Sigmoid colon (tissue), 7 donors: ENCODE measurements around the gene ZCCHC14. TPM values are rescaled to one million over a fixed set of nuclear protein-coding genes. Genes with fewer than 3 reads are reported as not detected.

Experiments used
- DNase-seq: peaks from one replicate; pipeline ENCODE4 v3.0.0-alpha.2; 2019
- H3K27ac ChIP-seq, 4 donors: fragments of 200-600 bp; sonication (generic); one replicate each; pipeline ENCODE4 v1.5.1; 2016 to 2019; ENCODE audit warnings: mild to moderate bottlenecking in 1 of 4
- H3K27me3 ChIP-seq, 3 donors: fragments of 200-600 bp; sonication (generic); one replicate each; pipeline ENCODE4 v1.5.1; 2019; ENCODE audit warnings: mild to moderate bottlenecking in 1 of 3
- H3K36me3 ChIP-seq, 4 donors: fragments of 200-600 bp; sonication (generic); one replicate each; pipeline ENCODE4 v1.5.1; 2016 to 2019
- H3K4me1 ChIP-seq, 4 donors: fragments of 200-600 bp; sonication (generic); one replicate each; pipeline ENCODE4 v1.5.1; 2017 to 2019
- H3K4me3 ChIP-seq, 4 donors: fragments of 200-600 bp; sonication (generic); one replicate each; pipeline ENCODE4 v1.5.1; 2017 to 2019; ENCODE audit warnings: mild to moderate bottlenecking in 2 of 4, moderate library complexity in 1 of 4
- H3K9me3 ChIP-seq, 4 donors: fragments of 200-600 bp in 3 of 4; sonication (generic) in 3 of 4; one replicate each; pipeline versions ENCODE4 v1.5.1 to v1.6.1; 2013 to 2019
- CTCF ChIP-seq, 4 experiments: fragments of 450-650 bp in 3 of 4; fragments of 200-600 bp in 1 of 4; IDR thresholded peaks; one replicate each; pipeline ENCODE4 v1.5.1; 2016 to 2019; ENCODE audit warnings: antibody characterized with exemption in 4 of 4, mild to moderate bottlenecking in 3 of 4, moderate library complexity in 2 of 4
- EP300 ChIP-seq, 4 donors: sonication (generic); formaldehyde crosslinking; IDR thresholded peaks; one replicate each; pipeline ENCODE4 v1.6.1; 2017; ENCODE audit warnings: antibody characterized with exemption in 4 of 4
- POLR2A ChIP-seq, 2 donors: fragments of 450-650 bp; IDR thresholded peaks; one replicate each; pipeline ENCODE4 v1.6.1; 2016; ENCODE audit warnings: antibody characterized with exemption in 2 of 2, mild to moderate bottlenecking in 2 of 2, moderate library complexity in 2 of 2
- POLR2AphosphoS5 ChIP-seq, 4 donors: sonication (generic); formaldehyde crosslinking; IDR thresholded peaks; one replicate each; pipeline ENCODE4 v1.6.1; 2017; ENCODE audit warnings: antibody characterized with exemption in 4 of 4
- WGBS, 2 donors: extraction: QIAGEN DNeasy Blood & Tissue Kit; methylation state at CpG; one replicate each; pipeline ENCODE4 v1.1.7; 2013; 5-methylcytosine and 5-hydroxymethylcytosine counted together
- intact Hi-C: fragments of 100-400 bp; cut with DNase I; formaldehyde crosslinking; loops from one replicate; pipeline ENCODE4 v1.15.1; 2023
- polyA plus RNA-seq, 3 donors: library from polyadenylated mRNA; stranded (reverse); fragments of 200-250 nt; gene quantifications; one replicate each; pipeline ENCODE4 v1.2.3, GENCODE V29; 2013
- total RNA-seq, 4 donors: library from RNA; depleted of rRNA; stranded (reverse); fragments of >200 nt; gene quantifications; one replicate each; pipeline ENCODE4 v1.1.0, GENCODE V29; 2016
- donor health status: healthy with polysubstance abuse.
- donor health status: Bipolar disorder and iron deficiency.
- donor health status: healthy.

The ZCCHC14 gene
- total and polyA plus RNA-seq, 7 donors, result 6.0 to 23.8 (median 11.8) TPM

GRCh38 chr16:87421003-87421912, 71.6 kb downstream of the ZCCHC14 start:
- peaks cover 2 to 77% (median 25%) of the 10 kb centered on the region in 4 donors for H3K36me3 ChIP-seq
- peak; percentile 55 for DNase-seq
- 95 to 96% methylated on average over 25 of the region's 25 CpGs for WGBS, 2 donors
- no peaks in the 10 kb centered on the region for H3K9me3 ChIP-seq
- no peak overlapping the region for H3K27ac ChIP-seq
- no peaks in the 10 kb centered on the region for H3K27me3 ChIP-seq
- TF ChIP-seq EP300 (IDR thresholded peaks at IDR 0.05) (no peak), POLR2AphosphoS5 (IDR thresholded peaks at IDR 0.05) (no peak), POLR2A (IDR thresholded peaks at IDR 0.05) (no peak), CTCF (IDR thresholded peaks at IDR 0.05) (no peak)
- no peaks in the 10 kb centered on the region for H3K4me1 ChIP-seq
- H3K4me3 ChIP-seq, result no peak overlapping the region
- intact Hi-C loops, result no loop called here

GRCh38 chr16:87420026-87421002, 72.5 kb downstream of the ZCCHC14 start:
- WGBS, 2 donors, result 94 to 96% methylated on average over 25 of the region's 25 CpGs
- Histone ChIP-seq H3K36me3 (peaks cover 3 to 86% (median 27%) of the 10 kb centered on the region in 4 donors), H3K27me3 (no peaks in the 10 kb centered on the region), H3K4me1 (no peaks in the 10 kb centered on the region), H3K27ac (no peak overlapping the region), H3K4me3 (no peak overlapping the region), H3K9me3 (no peaks in the 10 kb centered on the region)
- TF ChIP-seq CTCF (IDR thresholded peaks at IDR 0.05) (no peak), POLR2A (IDR thresholded peaks at IDR 0.05) (no peak)
- peak; percentile 50 for DNase-seq
- intact Hi-C loops, result no loop called here

- Histone ChIP-seq H3K36me3 (peaks cover 3 to 95% (median 30%) of the 10 kb centered on the region in 4 donors), H3K9me3 (no peaks in the 10 kb centered on the region), H3K4me1 (no peaks in the 10 kb centered on the region), H3K27ac (no peak overlapping the region), H3K4me3 (no peak overlapping the region), H3K27me3 (no peaks in the 10 kb centered on the region)
- no peak for TF ChIP-seq POLR2AphosphoS5 (IDR thresholded peaks at IDR 0.05)
- intact Hi-C loops, result loop anchor here (5.0 to 10.0 kb wide), 3 partner anchors 74 to 219 kb away; partner anchors contain the start of gene ZCCHC14
- 16 to 69% methylated on average over 6 of the region's 6 CpGs for WGBS, 2 donors
- no peak for DNase-seq
Measured at GRCh38 chr16:87418644-87419043, 74.2 kb downstream of the ZCCHC14 start.

- 81 to 90% methylated on average over 18 of the region's 18 CpGs for WGBS, 2 donors
- no peak for TF ChIP-seq POLR2A (IDR thresholded peaks at IDR 0.05)
- intact Hi-C loops, result loop anchor here (5.0 to 10.0 kb wide), 3 partner anchors 74 to 219 kb away; partner anchors contain the start of gene ZCCHC14
- Histone ChIP-seq H3K4me3 (no peak overlapping the region), H3K4me1 (no peaks in the 10 kb centered on the region), H3K27ac (no peak overlapping the region), H3K27me3 (no peaks in the 10 kb centered on the region), H3K9me3 (no peaks in the 10 kb centered on the region), H3K36me3 (peaks cover 3 to 95% (median 28%) of the 10 kb centered on the region in 4 donors)
- peak; percentile 25 for DNase-seq
Measured at GRCh38 chr16:87418216-87418615, 74.6 kb downstream of the ZCCHC14 start.

- no peaks in the 10 kb centered on the region for H3K9me3 ChIP-seq
- H3K36me3 ChIP-seq, result peaks cover 3 to 95% (median 27%) of the 10 kb centered on the region in 4 donors
- TF ChIP-seq POLR2A (IDR thresholded peaks at IDR 0.05) (no peak), EP300 (IDR thresholded peaks at IDR 0.05) (no peak), CTCF (IDR thresholded peaks at IDR 0.05) (no peak), POLR2AphosphoS5 (IDR thresholded peaks at IDR 0.05) (no peak)
- H3K4me1 ChIP-seq, result no peaks in the 10 kb centered on the region
- no peak overlapping the region for H3K4me3 ChIP-seq
- no peak overlapping the region for H3K27ac ChIP-seq
- 96 to 97% methylated on average over 13 of the region's 13 CpGs for WGBS, 2 donors
- H3K27me3 ChIP-seq, result no peaks in the 10 kb centered on the region
- peak; percentile 55 for DNase-seq
- intact Hi-C loops, result loop anchor here (5.0 to 10.0 kb wide), 3 partner anchors 75 to 220 kb away; partner anchors contain the start of gene ZCCHC14
Measured at GRCh38 chr16:87417528-87417910, 75.3 kb downstream of the ZCCHC14 start.
